HepG2 (cell line): ENCODE measurements around the gene ABCA2. TPM values are rescaled to one million over a fixed set of nuclear protein-coding genes. Genes with fewer than 3 reads are reported as not detected.
A peak's percentile ranks its signal among the peaks of the same experiment; 100 is the strongest.

ENCODE experiments used
- ATF1 ChIP-seq: IDR thresholded peaks from 2 replicates; pipeline ENCODE4 v1.6.1; 2016; ENCODE audit warnings: mild to moderate bottlenecking, control low read depth
- NBN ChIP-seq: fragments of 450-650 bp; conservative IDR thresholded peaks from 2 replicates; pipeline ENCODE4 v1.6.1; 2017
- NR3C1 ChIP-seq: sonication (generic); formaldehyde crosslinking; IDR thresholded peaks from 2 replicates; pipeline ENCODE4 v1.4.0; 2020; ENCODE audit warnings: missing genetic modification reagents
- RFX3 ChIP-seq: IDR thresholded peaks from 2 replicates; pipeline ENCODE4 v1.6.1; 2016; ENCODE audit warnings: missing biosample characterization, missing genetic modification reagents
- SNAI1 ChIP-seq: sonication (generic); formaldehyde crosslinking; IDR thresholded peaks from 2 replicates; pipeline ENCODE4 v1.5.0; 2020; ENCODE audit warnings: mild to moderate bottlenecking, missing genetic modification reagents, borderline replicate concordance
- SSRP1 ChIP-seq: IDR thresholded peaks from 2 replicates; pipeline ENCODE4 v1.6.1; 2016; ENCODE audit warnings: control low read depth
- WIZ ChIP-seq: sonication (generic); formaldehyde crosslinking; IDR thresholded peaks from 2 replicates; pipeline ENCODE4 v1.5.1; 2020; ENCODE audit warnings: mild to moderate bottlenecking, missing genetic modification reagents
- ZIK1 ChIP-seq: sonication (generic); formaldehyde crosslinking; IDR thresholded peaks from 2 replicates; pipeline ENCODE4 v1.5.0; 2020; ENCODE audit warnings: mild to moderate bottlenecking, low read depth, missing genetic modification reagents, borderline replicate concordance
- ZNF256 ChIP-seq: sonication (generic); formaldehyde crosslinking; conservative IDR thresholded peaks from 2 replicates; pipeline ENCODE4 v1.4.0; 2020; ENCODE audit warnings: missing genetic modification reagents
- ZNF260 ChIP-seq: sonication (generic); formaldehyde crosslinking; IDR thresholded peaks from 2 replicates; pipeline ENCODE4 v1.4.0; 2020; ENCODE audit warnings: missing genetic modification reagents, low read depth, mild to moderate bottlenecking, borderline replicate concordance
- ZNF335 ChIP-seq: sonication (generic); formaldehyde crosslinking; IDR thresholded peaks from 2 replicates; pipeline ENCODE4 v1.4.0; 2020; ENCODE audit warnings: missing genetic modification reagents
- ZNF33B ChIP-seq: sonication (generic); formaldehyde crosslinking; IDR thresholded peaks from 2 replicates; pipeline ENCODE4 v1.5.1; 2020; ENCODE audit warnings: mild to moderate bottlenecking, missing genetic modification reagents
- ZNF34 ChIP-seq: sonication (generic); formaldehyde crosslinking; IDR thresholded peaks from 2 replicates; pipeline ENCODE4 v1.4.0; 2020; ENCODE audit warnings: mild to moderate bottlenecking, missing genetic modification reagents, borderline replicate concordance
- ZNF772 ChIP-seq: sonication (generic); formaldehyde crosslinking; IDR thresholded peaks from 2 replicates; pipeline ENCODE4 v1.5.0; 2020; ENCODE audit warnings: mild to moderate bottlenecking, missing genetic modification reagents
- ZNF777 ChIP-seq: sonication (generic); formaldehyde crosslinking; IDR thresholded peaks from 2 replicates; pipeline ENCODE4 v1.4.0; 2020; ENCODE audit warnings: missing genetic modification reagents
- ZNF83 ChIP-seq: sonication (generic); formaldehyde crosslinking; IDR thresholded peaks from 2 replicates; pipeline ENCODE4 v1.4.0; 2020; ENCODE audit warnings: missing genetic modification reagents, mild to moderate bottlenecking, borderline replicate concordance
- ZNF879 ChIP-seq: sonication (generic); formaldehyde crosslinking; IDR thresholded peaks from 2 replicates; pipeline ENCODE4 v1.8.1; 2023; ENCODE audit warnings: missing genetic modification reagents
- polyA plus RNA-seq, 8 experiments: library from polyadenylated mRNA; depleted of rRNA in 3 of 8; stranded (reverse) in 7 of 8; unstranded in 1 of 8; fragments of >200 nt; fragmentation: Illumina TruSeq in 4 of 8; extraction: Trizol in 4 of 8; gene quantifications; 2 replicates each; pipeline versions ENCODE4 v1.2.1 to v1.2.3, GENCODE V29; 2011 to 2016; ENCODE audit warnings: low read depth in 4 of 8, missing spikeins in 1 of 8, mixed read lengths in 1 of 8; ENCODE audit not compliant: insufficient read depth in 1 of 8
- total RNA-seq, 5 experiments: library from RNA; depleted of rRNA; stranded (reverse); fragments of >200 nt; fragmentation: Illumina TruSeq; extraction: Trizol; gene quantifications; 2 replicates each; pipeline ENCODE4 v1.2.3, GENCODE V29; 2016; ENCODE audit warnings: low read depth in 1 of 5
- TF ChIP-seq, protein P1 (sequence below): sonication (generic); formaldehyde crosslinking; IDR thresholded peaks from one replicate; pipeline ENCODE4 v1.5.1; 2020; ENCODE audit warnings: mild to moderate bottlenecking, missing genetic modification reagents; ENCODE audit errors: not compliant biosample characterization
- TF ChIP-seq, protein P2 (sequence below), 2 experiments: fragments of 450-650 bp in 1 of 2; sonication (generic) in 1 of 2; formaldehyde crosslinking; IDR thresholded peaks; 2 replicates each; pipeline versions ENCODE4 v1.5.0 to v1.8.0; 2020 to 2022; ENCODE audit warnings: mild to moderate bottlenecking in 1 of 2, missing genetic modification reagents in 1 of 2
- TF ChIP-seq, protein P3 (sequence below): sonication (generic); formaldehyde crosslinking; IDR thresholded peaks from 2 replicates; pipeline ENCODE4 v1.5.0; 2020; ENCODE audit warnings: missing genetic modification reagents
- TF ChIP-seq, protein P4 (sequence below): sonication (generic); formaldehyde crosslinking; IDR thresholded peaks from 2 replicates; pipeline ENCODE4 v1.4.0; 2020; ENCODE audit warnings: missing genetic modification reagents; ENCODE audit errors: not compliant biosample characterization

The ABCA2 gene
- total and polyA plus RNA-seq, 2 of the 13 experiments (the other 11 are each of a cell fraction or from before 2014, with no cell fraction given) = 2.9 to 19.2 TPM

GRCh38 chr9:137054932-137055384 is 26.9 kb upstream of the ABCA2 start (continued):
- TF ChIP-seq, protein P1, sequence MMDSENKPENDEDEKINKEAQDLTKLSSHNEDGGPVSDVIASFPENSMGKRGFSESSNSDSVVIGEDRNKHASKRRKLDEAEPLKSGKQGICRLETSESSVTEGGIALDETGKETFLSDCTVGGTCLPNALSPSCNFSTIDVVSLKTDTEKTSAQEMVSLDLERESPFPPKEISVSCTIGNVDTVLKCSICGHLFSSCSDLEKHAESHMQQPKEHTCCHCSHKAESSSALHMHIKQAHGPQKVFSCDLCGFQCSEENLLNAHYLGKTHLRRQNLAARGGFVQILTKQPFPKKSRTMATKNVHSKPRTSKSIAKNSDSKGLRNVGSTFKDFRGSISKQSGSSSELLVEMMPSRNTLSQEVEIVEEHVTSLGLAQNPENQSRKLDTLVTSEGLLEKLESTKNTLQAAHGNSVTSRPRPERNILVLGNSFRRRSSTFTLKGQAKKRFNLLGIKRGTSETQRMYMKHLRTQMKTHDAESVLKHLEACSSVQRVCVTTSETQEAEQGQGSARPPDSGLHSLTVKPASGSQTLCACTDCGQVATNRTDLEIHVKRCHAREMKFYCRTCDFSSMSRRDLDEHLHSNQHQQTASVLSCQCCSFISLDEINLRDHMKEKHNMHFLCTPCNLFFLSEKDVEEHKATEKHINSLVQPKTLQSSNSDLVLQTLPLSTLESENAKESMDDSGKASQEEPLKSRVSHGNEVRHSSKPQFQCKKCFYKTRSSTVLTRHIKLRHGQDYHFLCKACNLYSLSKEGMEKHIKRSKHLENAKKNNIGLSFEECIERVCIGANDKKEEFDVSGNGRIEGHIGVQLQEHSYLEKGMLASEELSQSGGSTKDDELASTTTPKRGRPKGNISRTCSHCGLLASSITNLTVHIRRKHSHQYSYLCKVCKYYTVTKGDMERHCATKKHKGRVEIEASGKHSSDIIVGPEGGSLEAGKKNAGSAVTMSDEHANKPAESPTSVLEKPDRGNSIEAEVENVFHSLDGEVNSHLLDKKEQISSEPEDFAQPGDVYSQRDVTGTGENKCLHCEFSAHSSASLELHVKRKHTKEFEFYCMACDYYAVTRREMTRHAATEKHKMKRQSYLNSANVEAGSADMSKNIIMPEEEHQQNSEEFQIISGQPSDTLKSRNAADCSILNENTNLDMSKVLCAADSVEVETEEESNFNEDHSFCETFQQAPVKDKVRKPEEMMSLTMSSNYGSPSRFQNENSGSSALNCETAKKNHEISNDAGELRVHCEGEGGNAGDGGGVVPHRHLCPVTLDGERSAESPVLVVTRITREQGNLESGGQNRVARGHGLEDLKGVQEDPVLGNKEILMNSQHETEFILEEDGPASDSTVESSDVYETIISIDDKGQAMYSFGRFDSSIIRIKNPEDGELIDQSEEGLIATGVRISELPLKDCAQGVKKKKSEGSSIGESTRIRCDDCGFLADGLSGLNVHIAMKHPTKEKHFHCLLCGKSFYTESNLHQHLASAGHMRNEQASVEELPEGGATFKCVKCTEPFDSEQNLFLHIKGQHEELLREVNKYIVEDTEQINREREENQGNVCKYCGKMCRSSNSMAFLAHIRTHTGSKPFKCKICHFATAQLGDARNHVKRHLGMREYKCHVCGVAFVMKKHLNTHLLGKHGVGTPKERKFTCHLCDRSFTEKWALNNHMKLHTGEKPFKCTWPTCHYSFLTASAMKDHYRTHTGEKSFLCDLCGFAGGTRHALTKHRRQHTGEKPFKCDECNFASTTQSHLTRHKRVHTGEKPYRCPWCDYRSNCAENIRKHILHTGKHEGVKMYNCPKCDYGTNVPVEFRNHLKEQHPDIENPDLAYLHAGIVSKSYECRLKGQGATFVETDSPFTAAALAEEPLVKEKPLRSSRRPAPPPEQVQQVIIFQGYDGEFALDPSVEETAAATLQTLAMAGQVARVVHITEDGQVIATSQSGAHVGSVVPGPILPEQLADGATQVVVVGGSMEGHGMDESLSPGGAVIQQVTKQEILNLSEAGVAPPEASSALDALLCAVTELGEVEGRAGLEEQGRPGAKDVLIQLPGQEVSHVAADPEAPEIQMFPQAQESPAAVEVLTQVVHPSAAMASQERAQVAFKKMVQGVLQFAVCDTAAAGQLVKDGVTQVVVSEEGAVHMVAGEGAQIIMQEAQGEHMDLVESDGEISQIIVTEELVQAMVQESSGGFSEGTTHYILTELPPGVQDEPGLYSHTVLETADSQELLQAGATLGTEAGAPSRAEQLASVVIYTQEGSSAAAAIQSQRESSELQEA = no peak
- no peak for TF ChIP-seq ZNF772 (CRISPR knock-in tag)
- TF ChIP-seq RFX3 = no peak
- TF ChIP-seq ZNF260 (CRISPR knock-in tag) = no peak
- TF ChIP-seq SSRP1 = no peak
- TF ChIP-seq ZIK1 = no peak
- no peak for TF ChIP-seq WIZ
- 0 out of 2 replicates have a peak, but pooled peaks have one; percentile 45 for TF ChIP-seq ZNF879 (CRISPR knock-in tag)
- TF ChIP-seq, protein P2, sequence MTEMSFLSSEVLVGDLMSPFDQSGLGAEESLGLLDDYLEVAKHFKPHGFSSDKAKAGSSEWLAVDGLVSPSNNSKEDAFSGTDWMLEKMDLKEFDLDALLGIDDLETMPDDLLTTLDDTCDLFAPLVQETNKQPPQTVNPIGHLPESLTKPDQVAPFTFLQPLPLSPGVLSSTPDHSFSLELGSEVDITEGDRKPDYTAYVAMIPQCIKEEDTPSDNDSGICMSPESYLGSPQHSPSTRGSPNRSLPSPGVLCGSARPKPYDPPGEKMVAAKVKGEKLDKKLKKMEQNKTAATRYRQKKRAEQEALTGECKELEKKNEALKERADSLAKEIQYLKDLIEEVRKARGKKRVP (CRISPR knock-in tag; IDR thresholded peaks at IDR 0.05) = no peak
- no peak for TF ChIP-seq ATF1 (CRISPR knock-in tag)
- no peak; the same call in 1 of the 2 replicates for TF ChIP-seq ZNF256 (CRISPR knock-in tag)
- no peak for TF ChIP-seq SNAI1 (CRISPR knock-in tag)
- peak; percentile 39; the same call in 1 of the 2 replicates for TF ChIP-seq ZNF777 (CRISPR knock-in tag)
- TF ChIP-seq, protein P3, sequence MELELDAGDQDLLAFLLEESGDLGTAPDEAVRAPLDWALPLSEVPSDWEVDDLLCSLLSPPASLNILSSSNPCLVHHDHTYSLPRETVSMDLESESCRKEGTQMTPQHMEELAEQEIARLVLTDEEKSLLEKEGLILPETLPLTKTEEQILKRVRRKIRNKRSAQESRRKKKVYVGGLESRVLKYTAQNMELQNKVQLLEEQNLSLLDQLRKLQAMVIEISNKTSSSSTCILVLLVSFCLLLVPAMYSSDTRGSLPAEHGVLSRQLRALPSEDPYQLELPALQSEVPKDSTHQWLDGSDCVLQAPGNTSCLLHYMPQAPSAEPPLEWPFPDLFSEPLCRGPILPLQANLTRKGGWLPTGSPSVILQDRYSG = no peak
- no peak for TF ChIP-seq NR3C1
- TF ChIP-seq NBN = no peak
- TF ChIP-seq ZNF83 (CRISPR knock-in tag) = peak; percentile 27; the same call in 1 of the 2 replicates
- 0 out of 2 replicates have a peak, but pooled peaks have one; percentile 14 for TF ChIP-seq ZNF335 (CRISPR knock-in tag)
- no peak; the same call in 1 of the 2 replicates for TF ChIP-seq ZNF33B (CRISPR knock-in tag)
- TF ChIP-seq, protein P4, sequence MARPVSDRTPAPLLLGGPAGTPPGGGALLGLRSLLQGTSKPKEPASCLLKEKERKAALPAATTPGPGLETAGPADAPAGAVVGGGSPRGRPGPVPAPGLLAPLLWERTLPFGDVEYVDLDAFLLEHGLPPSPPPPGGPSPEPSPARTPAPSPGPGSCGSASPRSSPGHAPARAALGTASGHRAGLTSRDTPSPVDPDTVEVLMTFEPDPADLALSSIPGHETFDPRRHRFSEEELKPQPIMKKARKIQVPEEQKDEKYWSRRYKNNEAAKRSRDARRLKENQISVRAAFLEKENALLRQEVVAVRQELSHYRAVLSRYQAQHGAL (CRISPR knock-in tag) = peak; percentile 55
- TF ChIP-seq ZNF34 (CRISPR knock-in tag) = no peak
